SW480 (cell line): ENCODE results near the gene TRERF1.
A peak's percentile ranks its signal among the peaks of the same experiment; 100 is the strongest.
"Not testable (repeated sequence)": the region's sequence is repeated elsewhere in the genome, so short reads cannot be mapped to it uniquely, and the experiment has no call there.

Source experiments
- DNase-seq: peaks from one replicate; pipeline ENCODE4 v3.0.0-alpha.2; 2016; ENCODE audit warnings: low spot score

The TRERF1 gene

GRCh38 chr6:42449917-42450476, 1.7 kb downstream of the TRERF1 start:
- peak; percentile 7 for DNase-seq

DNA sequence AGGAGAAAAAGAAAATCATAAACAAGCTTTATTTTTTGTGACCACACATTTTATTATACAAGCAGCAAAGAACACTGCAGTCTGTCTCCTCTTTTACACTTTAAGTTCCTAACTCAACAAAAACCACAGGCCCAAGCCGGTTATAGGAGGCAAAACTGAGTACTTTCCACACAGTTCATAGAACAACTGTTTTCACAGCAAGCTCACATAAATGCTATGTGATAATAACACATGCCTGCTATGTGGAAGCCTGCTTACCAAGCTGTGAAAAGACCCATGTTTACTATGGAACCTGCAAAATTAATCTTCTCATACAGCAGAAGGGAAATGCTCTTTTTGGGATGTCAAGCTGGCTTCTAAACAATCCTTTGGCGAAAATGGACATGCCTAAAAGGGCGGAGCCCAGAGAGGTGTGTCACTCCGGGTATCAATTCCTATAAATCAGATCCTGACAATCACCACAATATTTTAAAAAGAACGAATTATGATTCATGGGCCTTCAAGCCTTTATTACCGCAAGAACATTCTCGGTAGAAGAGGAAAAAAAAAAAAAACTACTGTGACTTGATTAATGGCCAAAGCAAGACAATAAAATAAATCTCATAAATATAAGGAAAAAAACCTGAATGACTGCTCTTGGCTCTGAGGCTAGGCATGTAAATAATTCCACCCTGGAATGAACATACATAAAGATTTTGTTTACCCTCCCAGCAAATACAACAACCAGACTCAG, 2.6 kb downstream of the TRERF1 start:
- no peak for DNase-seq

DNA sequence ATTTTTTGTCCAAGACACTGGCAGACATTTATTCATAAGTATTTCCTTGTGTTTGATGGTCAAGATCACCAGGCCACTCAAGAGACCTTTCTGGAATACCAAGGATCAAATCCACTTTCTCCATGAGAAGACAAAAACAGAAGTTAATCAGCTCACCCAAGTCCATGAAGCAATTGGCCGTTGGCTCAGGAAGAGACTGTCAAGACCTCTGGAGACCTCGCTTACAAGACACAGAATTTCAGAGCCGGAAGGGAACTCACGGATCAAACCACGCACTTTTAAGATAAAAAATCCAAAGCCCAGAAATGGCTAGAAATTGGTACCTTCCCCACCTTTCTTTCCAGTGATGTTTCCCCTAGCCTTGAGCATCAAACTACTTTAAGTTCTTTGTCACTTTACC, 3.3 kb downstream of the TRERF1 start:
- no peak for DNase-seq

- no peak for DNase-seq
These were observed 4.7 kb downstream of the TRERF1 start for GRCh38 chr6:42446996-42447395.

DNA sequence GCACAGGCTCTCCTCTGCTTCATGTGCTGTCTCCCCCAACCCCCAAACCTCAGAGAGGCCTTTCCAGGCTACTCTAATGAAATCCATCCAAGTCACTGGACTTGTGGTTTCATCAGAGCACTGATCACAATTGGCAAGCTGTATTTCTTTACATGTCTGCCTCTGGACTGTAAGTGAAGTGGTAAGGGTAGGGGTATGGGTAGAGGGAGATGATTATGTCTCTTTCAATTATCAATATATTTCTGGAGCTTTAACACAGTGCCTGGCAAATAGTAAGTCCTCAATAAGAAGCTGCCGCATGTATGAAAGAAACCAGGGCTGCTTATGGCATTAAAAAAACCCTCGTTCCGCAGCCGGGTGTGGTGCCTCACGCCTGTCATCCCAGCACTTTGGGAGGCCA, 5.4 kb downstream of the TRERF1 start:
- no peak for DNase-seq

DNA sequence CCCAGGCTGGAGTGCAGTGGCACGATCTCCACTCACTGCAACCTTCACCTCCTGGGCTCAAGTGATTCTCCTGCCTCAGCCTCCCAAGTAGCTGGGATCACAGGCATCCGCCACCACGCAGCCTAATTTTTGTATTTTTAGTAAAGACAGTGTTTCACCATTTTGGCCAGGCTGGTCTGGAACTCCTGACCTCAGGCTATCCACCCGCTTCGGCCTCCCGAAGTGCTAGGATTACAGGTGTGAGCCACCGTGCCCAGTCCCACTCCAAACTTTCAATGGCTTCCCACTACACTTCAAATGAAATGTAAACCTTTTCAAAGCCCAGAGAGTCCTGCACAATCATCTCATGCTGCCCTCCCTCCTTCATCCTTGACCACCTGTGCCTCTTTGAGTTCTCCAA, 5.8 kb downstream of the TRERF1 start:
- not testable (repeated sequence) for DNase-seq

DNA sequence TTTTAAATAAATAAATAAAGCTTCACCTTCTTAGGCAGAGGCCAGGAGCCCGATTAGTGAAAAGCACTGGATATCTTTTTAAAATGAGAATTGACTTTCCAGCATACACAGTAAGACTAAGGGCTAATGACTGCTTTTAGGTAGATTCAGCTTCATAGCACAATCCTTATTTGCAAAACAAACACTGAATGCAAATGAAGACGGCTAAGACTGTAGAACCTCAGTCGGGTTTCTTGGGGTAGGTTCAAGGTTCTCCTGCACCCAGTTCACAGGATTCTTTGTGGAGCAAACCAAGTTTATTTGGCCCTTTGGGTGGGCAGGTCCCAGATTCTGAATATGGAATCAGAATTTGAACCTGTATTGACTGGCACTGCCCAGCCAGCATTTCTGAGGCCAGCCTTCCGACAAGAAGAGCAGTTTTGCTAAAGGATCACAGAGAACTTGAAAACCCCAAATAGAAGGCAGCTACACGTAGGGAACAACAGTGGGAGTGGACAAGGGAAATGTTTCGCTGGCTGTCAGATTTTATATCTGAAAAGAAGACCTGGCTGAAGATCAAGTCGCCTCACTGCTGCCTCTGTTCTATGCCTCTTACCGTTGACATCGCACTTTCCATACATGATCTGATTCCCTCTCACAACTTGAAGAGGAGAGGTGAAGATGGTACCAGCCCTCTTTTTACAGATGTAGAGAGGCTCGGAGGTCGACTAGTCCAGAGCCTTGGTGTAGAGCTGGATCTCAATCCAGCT, 8.2 kb downstream of the TRERF1 start:
- no peak for DNase-seq

GRCh38 chr6:42441697-42442081, 10.0 kb downstream of the TRERF1 start:
- no peak for DNase-seq

GRCh38 chr6:42440778-42441696, 10.7 kb downstream of the TRERF1 start:
- no peak for DNase-seq

DNA sequence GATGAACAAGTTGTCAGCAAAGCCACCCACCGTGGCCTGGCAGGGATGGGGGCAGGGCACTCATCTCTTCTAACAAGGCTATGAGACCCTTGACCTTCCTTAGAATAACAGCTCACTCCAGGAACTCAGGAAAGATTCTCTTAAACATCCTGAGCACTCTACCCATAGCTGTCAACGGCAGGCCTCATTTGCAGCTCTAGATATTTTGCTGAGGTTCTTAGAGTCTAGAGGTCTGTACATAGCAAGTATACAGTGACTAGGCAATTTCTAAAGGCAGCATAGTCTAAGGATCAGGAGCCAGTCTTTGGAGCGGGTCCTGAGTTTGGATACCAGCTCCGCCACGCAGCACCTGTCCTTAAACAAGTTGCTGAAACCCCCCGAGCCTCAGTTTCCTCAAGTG, 11.7 kb downstream of the TRERF1 start:
- DNase-seq = no peak

GRCh38 chr6:42436825-42437224, 14.9 kb downstream of the TRERF1 start:
- no peak for DNase-seq

DNA sequence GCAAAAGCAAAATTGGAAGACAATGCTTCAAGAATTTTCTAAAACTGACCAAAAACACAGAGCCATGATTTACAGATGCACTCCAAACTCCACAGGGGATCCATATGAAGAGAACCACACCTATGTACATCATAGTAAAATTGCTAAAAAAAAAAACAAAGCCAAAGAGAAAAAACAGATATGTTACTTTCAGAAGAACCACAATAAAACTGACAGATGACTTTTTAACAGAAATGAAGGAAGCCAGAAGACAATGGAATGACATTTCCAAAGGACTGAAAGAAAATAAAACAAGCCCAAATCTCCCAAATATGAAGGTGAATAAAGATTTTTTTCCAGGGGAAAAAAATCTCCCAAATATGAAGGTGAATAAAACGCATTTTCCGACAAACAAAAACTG, 17.5 kb downstream of the TRERF1 start:
- DNase-seq = no peak

- DNase-seq = no peak
These were observed 18.3 kb downstream of the TRERF1 start for GRCh38 chr6:42433409-42433808.

DNA sequence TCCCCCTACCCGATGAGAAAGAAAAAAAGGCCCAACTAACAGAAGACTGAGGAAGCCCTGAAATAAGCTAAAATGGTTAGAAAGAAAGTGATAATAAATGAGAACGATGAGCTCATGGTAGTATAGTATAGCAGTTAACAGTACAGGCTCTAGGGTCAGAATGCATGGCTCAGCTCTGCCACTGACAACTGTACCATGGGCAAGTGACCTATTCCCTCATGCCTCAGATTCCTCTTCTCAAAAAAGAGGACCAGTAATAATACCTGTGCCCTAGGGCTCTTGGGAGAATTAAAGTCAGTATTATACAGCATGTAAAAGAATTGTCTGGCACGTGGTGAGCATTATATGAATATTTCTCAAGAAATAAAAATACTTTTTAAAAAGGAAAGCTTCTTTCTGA, 19.8 kb downstream of the TRERF1 start:
- DNase-seq = no peak

GRCh38 chr6:42431356-42431755, 20.4 kb downstream of the TRERF1 start:
- DNase-seq = no peak

DNA sequence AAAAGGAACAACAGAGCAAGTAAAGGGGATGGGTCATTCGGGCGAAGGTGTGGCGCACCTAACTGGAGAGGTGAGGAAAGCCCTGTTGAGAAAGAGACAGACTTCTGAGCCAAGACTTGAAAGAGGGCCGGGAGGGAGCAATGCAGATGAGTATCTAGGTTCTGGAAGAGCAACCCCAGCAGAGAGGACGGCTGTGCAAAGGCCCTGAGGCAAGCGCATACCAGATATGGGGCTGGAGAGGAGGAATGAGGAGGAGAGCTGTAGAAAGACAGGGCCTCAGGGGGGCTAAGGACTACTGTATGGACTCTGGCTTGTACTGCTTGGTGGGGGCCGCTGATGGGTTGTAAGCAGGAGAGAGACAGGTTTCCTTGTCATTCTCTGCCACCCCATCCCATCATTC, 21.9 kb downstream of the TRERF1 start:
- no peak for DNase-seq

DNA sequence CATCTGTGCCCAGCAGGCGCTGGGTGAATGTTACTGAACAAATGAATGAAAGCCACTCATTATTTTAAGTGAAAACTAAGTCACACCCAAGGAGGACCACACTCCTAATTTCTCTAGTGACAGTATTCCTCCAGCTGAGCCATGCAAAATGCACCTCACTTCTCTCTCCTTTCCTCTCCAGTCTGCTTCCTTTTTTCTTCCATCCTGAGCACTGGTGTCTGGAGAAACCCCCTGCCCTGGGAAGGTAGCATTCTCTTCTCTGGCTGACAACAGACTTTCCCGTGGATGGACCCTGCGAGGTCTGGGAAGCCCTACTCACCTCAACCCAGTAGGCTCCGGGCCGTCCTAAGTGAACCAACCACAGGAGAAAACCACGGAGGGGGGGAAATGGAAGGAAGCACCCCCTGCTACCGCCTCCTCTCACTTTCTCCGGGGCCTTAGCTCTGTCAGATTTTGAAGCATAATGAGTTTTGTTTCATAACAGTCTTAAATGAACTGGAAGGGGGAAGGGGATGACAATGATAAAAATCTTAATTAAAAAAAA, 22.6 kb downstream of the TRERF1 start:
- DNase-seq = no peak

DNA sequence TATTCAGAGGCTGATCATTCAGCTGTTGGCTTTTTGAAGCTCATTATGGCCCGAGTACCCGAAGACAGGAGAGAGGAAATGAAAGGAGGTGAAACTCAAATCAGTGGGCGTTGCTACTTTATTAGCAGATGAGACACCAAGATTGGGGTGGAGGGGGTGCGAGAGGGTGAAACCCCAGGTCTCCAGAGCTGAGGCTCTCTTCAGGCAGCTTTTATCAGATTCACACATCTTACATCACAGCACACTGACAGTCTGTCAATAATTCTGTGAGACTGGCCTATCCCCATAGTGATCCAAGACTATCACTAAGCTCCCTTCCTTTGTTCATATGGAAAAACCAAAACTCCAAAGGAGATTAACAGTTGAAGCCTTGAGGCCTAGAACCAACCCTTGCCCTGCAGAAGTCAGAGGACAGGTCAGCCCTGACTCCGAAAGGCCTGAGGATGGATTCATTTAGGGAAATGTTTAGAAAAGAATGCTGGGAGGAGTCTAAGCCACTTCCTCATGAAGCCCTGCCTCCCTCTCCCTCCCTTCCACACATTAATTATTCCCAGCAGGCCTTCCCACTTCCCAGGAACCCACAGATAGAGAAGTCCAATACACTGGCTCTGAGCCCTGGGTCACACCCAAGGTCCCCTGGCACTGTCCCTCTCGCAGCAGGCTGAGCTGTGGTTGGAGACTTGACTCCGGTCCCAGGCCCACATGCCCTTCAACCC, 23.2 kb downstream of the TRERF1 start:
- DNase-seq = no peak

DNA sequence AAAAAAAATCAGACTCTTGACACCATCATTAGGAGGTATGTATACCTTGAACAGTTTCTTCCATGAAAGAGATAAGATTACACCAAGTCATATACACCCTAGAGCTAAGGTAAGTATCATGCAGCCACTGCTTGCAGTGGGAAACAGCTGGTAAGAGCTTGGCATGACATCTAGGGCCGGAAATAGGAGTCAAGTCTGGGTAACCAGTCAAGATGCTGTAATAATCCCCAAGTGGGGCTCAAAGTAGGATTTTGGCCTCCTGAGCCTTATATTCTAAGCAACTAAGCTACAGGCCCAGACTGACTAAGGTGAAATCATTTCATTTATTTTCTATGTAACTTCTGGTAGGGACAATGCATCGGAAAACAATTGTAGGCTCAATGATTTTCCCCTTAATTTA, 23.9 kb downstream of the TRERF1 start:
- no peak for DNase-seq

DNA sequence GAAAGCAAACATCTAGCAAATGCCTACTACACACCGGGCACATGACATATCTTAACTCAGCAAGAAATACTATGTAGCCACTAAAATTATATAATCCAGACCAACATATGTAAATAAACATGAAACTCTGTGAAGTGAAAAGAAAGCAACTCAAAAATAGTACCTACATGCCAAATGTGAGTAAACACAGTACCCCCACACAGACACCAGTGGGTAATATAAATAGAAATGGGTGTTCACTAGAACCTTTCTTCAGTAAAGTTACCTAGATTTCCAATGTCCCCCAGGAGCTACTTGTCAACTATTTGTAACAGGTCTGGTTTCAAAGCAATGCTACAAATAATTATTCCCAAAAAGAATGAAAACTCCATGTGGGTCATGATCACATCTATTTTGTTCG, 25.5 kb downstream of the TRERF1 start:
- DNase-seq = no peak

GRCh38 chr6:42424906-42425474, 26.7 kb downstream of the TRERF1 start:
- DNase-seq = no peak
